GM13977 (cell line): ENCODE results near the gene MAN1C1.

Experiments
- DNase-seq: peaks from one replicate; pipeline ENCODE4 v3.0.0; 2012; ENCODE audit warnings: low spot score
- CTCF ChIP-seq: IDR thresholded peaks from 2 replicates; pipeline ENCODE4 v1.5.1; 2012; ENCODE audit warnings: mild to moderate bottlenecking, control low read depth; ENCODE audit not compliant: insufficient read depth; ENCODE audit errors: extremely low read depth, missing control alignments
- in situ Hi-C: fragments of 300-500 bp; cut with MboI; formaldehyde crosslinking; loops from one replicate; pipeline ENCODE4 v1.12.0; 2022; ENCODE audit warnings: low sequenced_read_pairs, low pct_unique_long_range_greater_than_20kb, mixed read lengths, inconsistent platforms; ENCODE audit not compliant: unreplicated experiment

MAN1C1 gene

GRCh38 chr1:25774921-25775771 is 158.6 kb downstream of the MAN1C1 start:
- DNase-seq = no peak
- TF ChIP-seq CTCF = no peak
- in situ Hi-C loops = no loop called here

- in situ Hi-C loops = no loop called here
- TF ChIP-seq CTCF = no peak
- no peak for DNase-seq
These were observed 162.8 kb downstream of the MAN1C1 start for GRCh38 chr1:25779388-25779787.

- in situ Hi-C loops = no loop called here
- TF ChIP-seq CTCF = no peak
- no peak for DNase-seq
These were observed 163.3 kb downstream of the MAN1C1 start for GRCh38 chr1:25779894-25780293.

GRCh38 chr1:25780318-25781129 is 163.9 kb downstream of the MAN1C1 start:
- DNase-seq = no peak
- no peak for TF ChIP-seq CTCF
- in situ Hi-C loops = no loop called here

GRCh38 chr1:25781130-25781433 is 164.5 kb downstream of the MAN1C1 start:
- TF ChIP-seq CTCF = no peak
- no peak for DNase-seq
- in situ Hi-C loops = no loop called here

- TF ChIP-seq CTCF = no peak
- in situ Hi-C loops = no loop called here
- no peak for DNase-seq
These were observed 166.1 kb downstream of the MAN1C1 start for GRCh38 chr1:25782608-25783201.
